Mucosa of rectum (tissue), 2 donors: Measurements from ENCODE around the gene IFITM5.
"Not testable (repeated sequence)": the region's sequence is repeated elsewhere in the genome, so short reads cannot be mapped to it uniquely, and the experiment has no call there.

Source experiments
- H3K27ac ChIP-seq, 2 donors: one replicate each; pipeline ENCODE4 v1.7.0; 2013; ENCODE audit warnings: inconsistent platforms in 2 of 2, low read depth in 2 of 2, low read length in 2 of 2
- H3K27me3 ChIP-seq, 2 donors: one replicate each; pipeline ENCODE4 v1.7.0; 2013; ENCODE audit warnings: low read length in 2 of 2; ENCODE audit not compliant: control insufficient read depth in 2 of 2, insufficient read depth in 2 of 2
- H3K36me3 ChIP-seq, 2 donors: one replicate each; pipeline ENCODE4 v1.7.0; 2013; ENCODE audit warnings: low read length in 2 of 2; ENCODE audit not compliant: control insufficient read depth in 2 of 2, insufficient read depth in 2 of 2
- H3K4me1 ChIP-seq, 2 donors: one replicate each; pipeline ENCODE4 v1.7.0; 2013; ENCODE audit warnings: low read length in 2 of 2, mild to moderate bottlenecking in 1 of 2; ENCODE audit not compliant: control insufficient read depth in 2 of 2, insufficient read depth in 2 of 2
- H3K4me3 ChIP-seq, 2 donors: one replicate each; pipeline ENCODE4 v1.7.0; 2013; ENCODE audit warnings: low read length in 2 of 2
- H3K9ac ChIP-seq, 2 donors: one replicate each; pipeline ENCODE4 v1.7.0; 2013; ENCODE audit warnings: low read length in 2 of 2, low read depth in 1 of 2, mild to moderate bottlenecking in 1 of 2
- H3K9me3 ChIP-seq, 2 donors: one replicate each; pipeline ENCODE4 v1.7.0; 2013; ENCODE audit warnings: low read length in 2 of 2; ENCODE audit not compliant: control insufficient read depth in 2 of 2
- donor health status: healthy.
- donor health status: Normal muscosa, but diverticular disease.

The IFITM5 gene

GRCh38 chr11:271319-271715 is 28.0 kb downstream of the IFITM5 start:
- peaks cover 10 to 13% of the 10 kb centered on the region in 2 donors for H3K4me1 ChIP-seq
- no peaks in the 10 kb centered on the region for H3K27me3 ChIP-seq
- no peak overlapping the region for H3K4me3 ChIP-seq
- H3K9ac ChIP-seq = no peak overlapping the region
- H3K36me3 ChIP-seq = no peaks in the 10 kb centered on the region
- peak overlapping the region in 1 of 2 donors; percentile 74 for H3K27ac ChIP-seq
- H3K9me3 ChIP-seq = no peaks in the 10 kb centered on the region

DNA sequence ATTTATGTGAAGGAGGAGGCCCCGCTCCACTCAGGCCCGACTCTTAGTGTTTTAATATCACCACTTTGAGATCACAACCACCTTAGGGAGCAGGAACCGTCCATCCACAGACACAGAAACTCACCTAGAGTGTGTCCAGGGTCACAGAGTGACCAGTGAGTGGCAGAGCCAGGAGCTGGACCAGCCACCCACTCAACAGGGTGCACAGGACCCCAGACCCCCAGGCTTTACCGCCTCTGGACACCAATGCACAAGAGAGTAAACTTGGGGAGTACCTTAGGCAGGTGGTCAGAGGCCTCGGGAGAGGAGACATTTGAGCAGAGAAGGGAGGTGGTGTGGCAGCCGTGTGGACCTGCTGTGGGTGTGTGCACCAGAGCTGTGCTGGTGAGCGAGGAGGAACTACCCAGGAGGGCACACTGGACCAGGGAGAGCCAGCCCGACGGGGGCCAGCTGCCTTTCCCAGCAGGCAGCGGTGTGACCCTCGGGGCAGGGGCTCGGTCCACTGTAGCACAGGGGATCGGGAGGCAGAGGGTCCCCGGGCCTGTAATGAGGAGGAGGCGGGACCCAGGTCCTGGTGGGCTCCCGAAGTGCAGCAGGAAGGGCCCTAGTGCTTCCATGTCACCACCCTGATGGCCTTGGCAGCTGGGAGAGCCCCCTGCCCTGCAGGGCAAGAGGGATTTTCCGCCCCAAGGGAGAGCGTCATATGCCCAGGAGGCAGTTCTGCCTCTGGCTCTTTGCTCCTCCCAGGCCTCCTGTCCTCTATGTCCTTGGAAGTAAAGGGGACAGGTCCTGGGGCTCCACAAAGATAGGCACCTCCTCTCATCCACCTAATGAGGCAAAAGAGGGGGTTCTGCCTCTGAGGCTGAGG is 28.6 kb downstream of the IFITM5 start:
- H3K36me3 ChIP-seq = no peaks in the 10 kb centered on the region
- no peak overlapping the region for H3K9ac ChIP-seq
- no peak overlapping the region for H3K4me3 ChIP-seq
- no peaks in the 10 kb centered on the region for H3K27me3 ChIP-seq
- H3K4me1 ChIP-seq = peaks cover 10 to 13% of the 10 kb centered on the region in 2 donors
- H3K27ac ChIP-seq = peak overlapping the region; percentile 64 to 74
- no peaks in the 10 kb centered on the region for H3K9me3 ChIP-seq

GRCh38 chr11:269146-269890 is 30.0 kb downstream of the IFITM5 start:
- no peaks in the 10 kb centered on the region for H3K27me3 ChIP-seq
- H3K4me1 ChIP-seq = peaks cover 10 to 13% of the 10 kb centered on the region in 2 donors
- no peaks in the 10 kb centered on the region for H3K9me3 ChIP-seq
- peak overlapping the region; percentile 76 to 92 for H3K27ac ChIP-seq
- peak overlapping the region in 1 of 2 donors; percentile 48 for H3K9ac ChIP-seq
- H3K36me3 ChIP-seq = no peaks in the 10 kb centered on the region
- H3K4me3 ChIP-seq = peak overlapping the region; percentile 7 to 73

DNA sequence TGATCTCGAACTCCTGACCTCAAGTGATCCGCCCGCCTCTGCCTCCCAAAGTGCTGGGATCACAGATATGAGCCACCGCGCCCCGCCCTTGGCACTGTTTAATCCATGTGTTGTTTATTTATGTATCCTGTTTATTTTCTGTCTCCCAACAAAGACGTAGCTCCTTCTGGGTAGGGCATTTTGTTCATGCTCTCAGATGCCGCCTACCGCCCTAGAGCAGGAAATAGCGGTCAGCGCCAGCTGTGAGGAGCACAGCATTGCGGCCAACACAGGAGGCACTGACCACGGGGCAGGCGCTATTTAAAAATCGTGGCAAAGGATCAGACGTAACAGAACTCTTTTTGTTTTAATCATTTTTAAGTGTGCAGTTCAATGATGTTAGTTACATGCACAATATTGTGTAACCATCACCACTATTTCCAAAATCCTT is 30.6 kb downstream of the IFITM5 start:
- not testable (repeated sequence) for H3K27me3 ChIP-seq, H3K36me3 ChIP-seq, H3K9me3 ChIP-seq
- peak overlapping the region in 1 of 2 donors; percentile 73 for H3K4me3 ChIP-seq
- H3K27ac ChIP-seq = peak overlapping the region; percentile 76 to 92
- peaks cover 10 to 13% of the 10 kb centered on the region in 2 donors for H3K4me1 ChIP-seq
- H3K9ac ChIP-seq = peak overlapping the region; percentile 48 to 68

DNA sequence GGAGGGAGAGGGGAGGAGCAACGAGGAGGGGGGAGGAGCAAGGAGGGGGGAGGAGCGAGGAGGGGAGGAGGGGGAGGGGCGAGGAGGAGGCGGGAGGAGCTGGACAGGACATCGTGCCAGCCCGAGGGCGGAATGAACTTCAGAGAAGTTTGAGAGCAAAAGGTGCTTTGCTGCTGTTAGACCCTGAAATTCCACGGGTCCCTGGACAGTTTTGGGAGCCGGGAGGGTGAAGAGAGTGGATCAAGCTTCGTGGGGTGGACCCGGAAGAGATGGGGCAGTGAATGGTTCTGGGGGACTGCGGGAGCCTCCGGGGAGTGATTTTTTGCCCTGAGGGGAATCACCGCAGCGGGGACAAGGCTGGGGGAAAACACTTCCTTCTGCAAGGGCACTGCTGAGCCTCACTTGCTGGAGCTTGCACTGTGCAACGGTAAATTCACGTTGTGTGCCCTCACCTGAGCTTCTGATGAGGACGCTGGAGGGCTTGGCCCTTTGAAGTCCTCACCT is 31.8 kb downstream of the IFITM5 start:
- Histone ChIP-seq H3K27ac (peak overlapping the region; percentile 76 to 92), H3K4me1 (peaks cover 10 to 13% of the 10 kb centered on the region in 2 donors), H3K27me3 (no peaks in the 10 kb centered on the region), H3K9ac (peak overlapping the region; percentile 68 to 70), H3K9me3 (no peaks in the 10 kb centered on the region), H3K4me3 (peak overlapping the region; percentile 50 to 73), H3K36me3 (no peaks in the 10 kb centered on the region)

DNA sequence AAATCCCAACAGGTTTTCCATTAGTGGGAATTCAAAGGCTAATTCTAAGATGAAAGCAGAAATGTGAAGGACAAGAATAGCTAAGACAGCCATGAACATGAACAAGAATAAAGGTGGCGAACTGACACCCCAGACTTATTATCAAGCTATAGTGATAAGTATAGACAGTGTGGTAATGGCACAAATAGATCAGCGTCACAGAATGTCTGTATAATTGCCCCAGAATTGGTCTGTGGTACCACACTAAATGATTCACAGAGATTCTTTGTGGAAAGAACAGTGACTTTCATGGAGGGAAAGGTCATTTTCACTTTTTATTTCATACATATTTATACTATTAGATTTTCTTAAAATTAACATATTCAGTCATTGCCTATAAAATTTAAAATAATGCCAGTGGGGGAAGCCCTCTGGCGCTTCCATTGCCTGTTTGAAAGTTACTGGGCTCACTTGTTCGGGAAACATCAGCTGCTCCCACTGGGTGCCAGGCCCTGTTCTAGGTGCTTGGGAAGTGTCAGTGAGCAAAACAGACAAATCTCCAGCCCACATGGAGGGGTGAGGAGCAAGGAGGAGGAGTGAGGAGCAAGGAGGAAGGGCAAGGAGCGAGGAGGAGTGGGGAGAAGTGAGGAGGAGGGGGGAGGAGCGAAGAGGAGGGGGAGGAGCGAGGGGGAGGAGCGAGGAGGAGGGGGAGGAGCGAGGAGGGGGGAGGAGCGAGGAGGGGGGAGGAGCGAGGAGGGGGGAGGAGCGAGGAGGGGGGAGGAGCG is 32.5 kb downstream of the IFITM5 start:
- Histone ChIP-seq H3K27me3 (no peaks in the 10 kb centered on the region), H3K27ac (no peak overlapping the region), H3K9me3 (no peaks in the 10 kb centered on the region), H3K4me3 (peak overlapping the region in 1 of 2 donors; percentile 20), H3K36me3 (no peaks in the 10 kb centered on the region), H3K4me1 (peaks cover 10 to 13% of the 10 kb centered on the region in 2 donors), H3K9ac (no peak overlapping the region)

GRCh38 chr11:261624-262023 is 37.7 kb downstream of the IFITM5 start:
- Histone ChIP-seq H3K36me3 (no peaks in the 10 kb centered on the region), H3K4me3 (no peak overlapping the region), H3K9me3 (no peaks in the 10 kb centered on the region), H3K27me3 (no peaks in the 10 kb centered on the region), H3K9ac (no peak overlapping the region), H3K4me1 (no peaks in the 10 kb centered on the region), H3K27ac (no peak overlapping the region)

DNA sequence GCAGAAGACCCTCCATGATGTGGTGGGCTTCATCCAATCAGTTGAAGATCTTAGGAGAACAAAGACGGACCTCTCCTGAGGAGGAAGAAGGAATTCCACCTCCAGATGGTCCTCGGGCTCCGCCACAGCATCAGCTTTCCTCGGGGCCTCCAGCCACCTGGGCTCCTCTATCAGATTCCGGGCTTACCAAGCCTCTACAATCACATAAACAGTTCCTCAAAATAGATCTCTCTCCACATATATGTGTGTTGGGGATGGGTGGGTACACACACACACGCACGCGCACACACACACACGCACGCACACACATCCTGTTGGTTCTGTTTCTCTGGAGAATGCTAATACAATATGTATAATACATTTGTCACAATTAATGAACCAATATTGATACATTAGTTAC is 39.9 kb downstream of the IFITM5 start:
- no peaks in the 10 kb centered on the region for H3K27me3 ChIP-seq
- H3K27ac ChIP-seq = no peak overlapping the region
- H3K4me3 ChIP-seq = no peak overlapping the region
- no peaks in the 10 kb centered on the region for H3K4me1 ChIP-seq
- H3K36me3 ChIP-seq = no peaks in the 10 kb centered on the region
- no peaks in the 10 kb centered on the region for H3K9me3 ChIP-seq
- no peak overlapping the region for H3K9ac ChIP-seq

GRCh38 chr11:257766-258493 is 41.4 kb downstream of the IFITM5 start:
- H3K4me1 ChIP-seq = no peaks in the 10 kb centered on the region
- no peak overlapping the region for H3K9ac ChIP-seq
- no peaks in the 10 kb centered on the region for H3K9me3 ChIP-seq

More at GRCh38 chr11:257766-258493, 41.4 kb downstream of the IFITM5 start:
- no peak overlapping the region for H3K27ac ChIP-seq
- peaks cover 8 to 10% of the 10 kb centered on the region in 2 donors for H3K36me3 ChIP-seq
- H3K27me3 ChIP-seq = no peaks in the 10 kb centered on the region
- no peak overlapping the region for H3K4me3 ChIP-seq
